HUES64 (cell line): ENCODE results near the gene GET4.

Source experiments
- H3K27ac ChIP-seq: 2 replicates; pipeline ENCODE4 v1.7.0; 2013; ENCODE audit warnings: low read depth, low read length, inconsistent platforms
- H3K27me3 ChIP-seq: 2 replicates; pipeline ENCODE4 v1.6.1; 2013; ENCODE audit warnings: mild to moderate bottlenecking, low read length; ENCODE audit not compliant: insufficient read depth
- H3K36me3 ChIP-seq: 2 replicates; pipeline ENCODE4 v1.6.1; 2013; ENCODE audit warnings: mild to moderate bottlenecking, low read length; ENCODE audit not compliant: insufficient read depth
- H3K4me1 ChIP-seq: 2 replicates; pipeline ENCODE4 v1.6.1; 2013; ENCODE audit warnings: mild to moderate bottlenecking, low read length, moderate library complexity; ENCODE audit not compliant: insufficient read depth
- H3K4me3 ChIP-seq: 2 replicates; pipeline ENCODE4 v1.5.1; 2013; ENCODE audit warnings: mild to moderate bottlenecking, low read length, moderate library complexity
- H3K9ac ChIP-seq: 2 replicates; pipeline ENCODE4 v1.6.1; 2013; ENCODE audit warnings: mild to moderate bottlenecking, low read depth, low read length
- H3K9me3 ChIP-seq: 2 replicates; pipeline ENCODE4 v1.6.1; 2013; ENCODE audit warnings: low read depth, low read length; ENCODE audit not compliant: insufficient read depth
- WGBS: fragments of 150-250, 120-280 bp; methylation state at CpG from one replicate; pipeline ENCODE4 v1.1.7; 2013; ENCODE audit warnings: missing lambda C conversion rate; 5-methylcytosine and 5-hydroxymethylcytosine counted together

GET4 gene

GRCh38 chr7:926061-927030 lies 50.0 kb downstream of the GET4 start:
- WGBS = 91% methylated on average over 47 of the region's 47 CpGs
- Histone ChIP-seq H3K9ac (no peak overlapping the region), H3K27ac (no peak overlapping the region), H3K4me3 (no peak overlapping the region), H3K27me3 (no peaks in the 10 kb centered on the region), H3K36me3 (no peaks in the 10 kb centered on the region), H3K9me3 (no peaks in the 10 kb centered on the region), H3K4me1 (no peaks in the 10 kb centered on the region)

- no peak overlapping the region for H3K4me3 ChIP-seq
- H3K27me3 ChIP-seq = no peaks in the 10 kb centered on the region
- H3K9ac ChIP-seq = no peak overlapping the region
- H3K9me3 ChIP-seq = no peaks in the 10 kb centered on the region
- no peaks in the 10 kb centered on the region for H3K36me3 ChIP-seq
- H3K27ac ChIP-seq = no peak overlapping the region
- 86% methylated on average over 21 of the region's 21 CpGs for WGBS
- no peaks in the 10 kb centered on the region for H3K4me1 ChIP-seq
Measured at GRCh38 chr7:927031-927671, 50.8 kb downstream of the GET4 start.

- Histone ChIP-seq H3K9me3 (no peaks in the 10 kb centered on the region), H3K4me1 (no peaks in the 10 kb centered on the region), H3K27me3 (no peaks in the 10 kb centered on the region), H3K27ac (no peak overlapping the region), H3K36me3 (no peaks in the 10 kb centered on the region), H3K4me3 (no peak overlapping the region), H3K9ac (no peak overlapping the region)
- WGBS = 96% methylated on average over 14 of the region's 14 CpGs
Measured at GRCh38 chr7:929311-929711, 53.0 kb downstream of the GET4 start.

GRCh38 chr7:930975-931758 lies 54.8 kb downstream of the GET4 start:
- Histone ChIP-seq H3K4me1 (no peaks in the 10 kb centered on the region), H3K27me3 (no peaks in the 10 kb centered on the region), H3K9me3 (no peaks in the 10 kb centered on the region), H3K4me3 (no peak overlapping the region), H3K9ac (no peak overlapping the region), H3K36me3 (no peaks in the 10 kb centered on the region), H3K27ac (no peak overlapping the region)
- WGBS = 88% methylated on average over 29 of the region's 29 CpGs

- H3K4me1 ChIP-seq = no peaks in the 10 kb centered on the region
- no peaks in the 10 kb centered on the region for H3K36me3 ChIP-seq
- WGBS = 92% methylated on average over 21 of the region's 21 CpGs
- no peak overlapping the region for H3K27ac ChIP-seq
- no peaks in the 10 kb centered on the region for H3K27me3 ChIP-seq
- no peaks in the 10 kb centered on the region for H3K9me3 ChIP-seq
- no peak overlapping the region for H3K4me3 ChIP-seq
- no peak overlapping the region for H3K9ac ChIP-seq
Measured at GRCh38 chr7:931871-932650, 55.7 kb downstream of the GET4 start.

- Histone ChIP-seq H3K4me1 (no peaks in the 10 kb centered on the region), H3K27me3 (no peaks in the 10 kb centered on the region), H3K27ac (no peak overlapping the region), H3K9me3 (no peaks in the 10 kb centered on the region), H3K36me3 (no peaks in the 10 kb centered on the region), H3K9ac (no peak overlapping the region), H3K4me3 (no peak overlapping the region)
- 93% methylated on average over 11 of the region's 11 CpGs for WGBS
Measured at GRCh38 chr7:932651-932975, 56.3 kb downstream of the GET4 start.

GRCh38 chr7:934469-935163 lies 58.3 kb downstream of the GET4 start:
- no peaks in the 10 kb centered on the region for H3K27me3 ChIP-seq
- H3K9ac ChIP-seq = no peak overlapping the region
- H3K4me1 ChIP-seq = no peaks in the 10 kb centered on the region
- H3K4me3 ChIP-seq = no peak overlapping the region
- no peak overlapping the region for H3K27ac ChIP-seq
- H3K9me3 ChIP-seq = no peaks in the 10 kb centered on the region
- 92% methylated on average over 34 of the region's 34 CpGs for WGBS
- no peaks in the 10 kb centered on the region for H3K36me3 ChIP-seq

GRCh38 chr7:935164-935873 lies 59.0 kb downstream of the GET4 start:
- no peak overlapping the region for H3K9ac ChIP-seq
- H3K27ac ChIP-seq = no peak overlapping the region
- H3K27me3 ChIP-seq = no peaks in the 10 kb centered on the region
- H3K36me3 ChIP-seq = no peaks in the 10 kb centered on the region
- no peaks in the 10 kb centered on the region for H3K4me1 ChIP-seq
- H3K4me3 ChIP-seq = no peak overlapping the region
- H3K9me3 ChIP-seq = no peaks in the 10 kb centered on the region; the same call in 1 of the 2 replicates
- WGBS = 89% methylated on average over 46 of the region's 46 CpGs

- WGBS = 92% methylated on average over 28 of the region's 28 CpGs
- Histone ChIP-seq H3K9ac (no peak overlapping the region), H3K9me3 (no peaks in the 10 kb centered on the region; the same call in 1 of the 2 replicates)
Measured at GRCh38 chr7:935874-936385, 59.6 kb downstream of the GET4 start.

More at GRCh38 chr7:935874-936385, 59.6 kb downstream of the GET4 start:
- Histone ChIP-seq H3K4me3 (no peak overlapping the region), H3K27ac (no peak overlapping the region), H3K36me3 (no peaks in the 10 kb centered on the region), H3K27me3 (peaks cover 1% of the 10 kb centered on the region; the same call in 1 of the 2 replicates), H3K4me1 (no peaks in the 10 kb centered on the region)
